Spleen (tissue), 7 donors: Measurements from ENCODE around the gene DPYD.

Experiments
- CTCF ChIP-seq, 11 experiments: fragments of 200-600 bp in 7 of 11; fragments of 450-650 bp in 4 of 11; sonication (generic) in 4 of 11; IDR thresholded peaks in 8 of 11; conservative IDR thresholded peaks in 3 of 11; 1 replicate in 7 of 11; 2 replicates in 4 of 11; pipeline versions ENCODE4 v1.4.0 to v1.8.0; 2016 to 2021; ENCODE audit warnings: antibody characterized with exemption in 11 of 11, inconsistent platforms in 4 of 11, mild to moderate bottlenecking in 1 of 11
- POLR2A ChIP-seq, 3 donors: fragments of 450-650 bp; IDR thresholded peaks; one replicate each; pipeline ENCODE4 v1.5.1; 2017; ENCODE audit warnings: antibody characterized with exemption in 3 of 3, mild to moderate bottlenecking in 1 of 3
- POLR2AphosphoS5 ChIP-seq, 3 donors: sonication (generic); formaldehyde crosslinking; IDR thresholded peaks; one replicate each; pipeline ENCODE4 v1.5.1; 2017; ENCODE audit warnings: antibody characterized with exemption in 3 of 3
- donor health status: DM: no; HTN: no; CAD: no; lungs with moderate emphysema.
- donor health status: DM: no; HTN: no; CAD: no.
- donor health status: DM: no; HTN: no; CAD: no.

DNA sequence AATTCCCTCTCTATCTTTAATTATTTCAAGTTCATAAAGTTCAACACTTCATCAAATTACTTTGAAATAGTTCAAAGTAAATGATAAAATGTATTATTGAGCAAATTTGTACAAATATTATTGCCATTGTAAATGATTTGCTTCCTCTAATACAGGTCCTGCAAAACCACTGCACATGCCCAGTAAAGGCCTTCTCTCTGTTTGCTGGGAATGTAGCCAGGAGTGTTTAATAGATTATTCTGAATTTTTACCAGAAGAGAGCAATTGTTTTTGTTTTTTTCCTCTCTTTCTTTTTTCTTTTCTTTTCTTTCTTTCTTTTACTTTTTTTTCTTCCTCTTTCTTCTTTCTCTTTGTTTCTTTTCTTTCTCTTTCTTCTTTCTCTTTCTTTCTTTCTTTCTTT lies 713.0 kb downstream of the DPYD start:
- TF ChIP-seq CTCF (IDR thresholded peaks at IDR 0.05 in 8 of 11, conservative IDR thresholded peaks at IDR 0.05 in 3 of 11) = no peak
- no peak for TF ChIP-seq POLR2AphosphoS5 (IDR thresholded peaks at IDR 0.05)
- TF ChIP-seq POLR2A (IDR thresholded peaks at IDR 0.05) = no peak
